ENCODE data around the gene ANKRD10.

The ANKRD10 gene

GRCh38 chr13:110914331-110915056 lies 375 bp downstream of the ANKRD10 start:
- DNase-seq, result peak in 1 of 2 experiments; percentile 40

- DNase-seq, result no peak
Observed at GRCh38 chr13:110914081-110914330, 863 bp downstream of the ANKRD10 start.

DNA sequence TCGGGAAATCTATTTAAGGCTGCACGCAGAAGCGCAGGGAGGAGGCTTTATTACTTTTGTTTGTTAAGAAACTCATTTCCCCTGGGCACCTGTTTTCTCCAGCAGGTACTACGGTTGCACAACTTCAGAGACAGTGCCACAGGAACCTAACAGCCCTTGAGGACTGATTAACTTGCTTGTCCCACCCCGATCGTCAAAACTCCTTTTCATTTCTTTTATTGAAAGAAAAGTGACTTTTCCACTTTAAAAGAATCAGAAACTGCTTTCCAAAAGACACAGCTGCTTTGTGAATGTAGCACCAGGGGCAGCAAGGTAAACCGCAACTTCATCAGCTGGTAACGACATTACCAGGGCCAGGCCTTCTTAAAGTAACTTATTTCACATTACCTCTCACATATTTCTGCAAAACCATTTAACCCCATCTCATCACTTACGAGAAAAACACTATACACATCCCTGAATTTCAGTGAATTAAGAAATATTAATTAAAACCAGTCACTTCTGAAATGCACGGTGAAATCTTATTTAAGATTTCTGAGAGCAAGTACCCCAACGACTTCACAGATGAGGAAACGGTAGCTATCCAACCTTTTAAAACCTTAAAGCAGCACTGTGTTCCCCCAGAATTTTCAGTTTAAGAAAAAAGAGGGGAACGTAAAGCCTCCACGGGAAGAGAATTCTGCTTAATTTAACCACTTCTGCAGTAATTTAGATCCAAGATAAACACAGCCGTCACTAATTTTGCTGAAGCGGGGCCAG lies 1.4 kb downstream of the ANKRD10 start:
- no peak for DNase-seq

- no peak for DNase-seq
Observed at GRCh38 chr13:110912651-110913051, 2.2 kb downstream of the ANKRD10 start.

- no peak for DNase-seq
Observed at GRCh38 chr13:110911880-110912279, 3.0 kb downstream of the ANKRD10 start.

DNA sequence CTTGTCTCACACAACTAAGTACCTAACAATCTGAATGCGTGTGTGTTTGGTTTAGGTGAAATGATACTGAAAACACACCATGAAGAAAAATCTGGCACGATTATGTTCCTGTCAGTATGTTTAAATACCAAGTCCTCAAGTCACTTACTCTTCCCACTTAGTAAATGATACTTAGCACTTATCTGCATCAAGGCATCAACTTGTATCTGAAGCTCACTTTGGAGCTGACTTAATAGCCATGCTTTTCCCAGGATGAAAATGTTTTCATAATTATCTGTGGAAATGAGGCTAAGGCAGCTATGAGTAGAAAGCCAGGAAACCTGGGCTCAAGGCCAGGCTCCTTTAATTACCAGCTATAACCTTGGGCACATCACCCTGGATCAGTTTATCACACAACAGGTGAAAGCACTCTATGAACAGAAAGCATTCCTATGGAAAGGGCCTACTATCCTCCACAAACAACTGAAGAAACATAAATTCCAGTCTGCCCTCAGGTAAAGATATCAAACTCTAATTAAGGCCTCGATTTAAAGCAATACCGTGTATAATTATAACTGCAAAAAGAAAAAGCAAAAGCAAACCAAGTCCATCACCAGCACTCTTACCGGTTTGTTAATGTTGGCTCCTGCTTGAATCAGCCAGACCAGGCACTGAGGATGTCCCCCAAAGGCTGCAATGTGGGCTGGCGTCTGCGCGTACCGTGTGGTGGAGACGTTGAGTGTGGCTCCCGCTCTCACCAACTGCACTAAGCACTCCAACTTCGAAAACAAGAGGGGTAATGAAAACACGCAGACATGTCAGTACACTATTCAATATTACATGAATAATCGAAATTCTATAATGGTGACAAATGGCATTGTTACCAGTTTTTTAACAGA lies 4.6 kb downstream of the ANKRD10 start:
- DNase-seq, result no peak

DNA sequence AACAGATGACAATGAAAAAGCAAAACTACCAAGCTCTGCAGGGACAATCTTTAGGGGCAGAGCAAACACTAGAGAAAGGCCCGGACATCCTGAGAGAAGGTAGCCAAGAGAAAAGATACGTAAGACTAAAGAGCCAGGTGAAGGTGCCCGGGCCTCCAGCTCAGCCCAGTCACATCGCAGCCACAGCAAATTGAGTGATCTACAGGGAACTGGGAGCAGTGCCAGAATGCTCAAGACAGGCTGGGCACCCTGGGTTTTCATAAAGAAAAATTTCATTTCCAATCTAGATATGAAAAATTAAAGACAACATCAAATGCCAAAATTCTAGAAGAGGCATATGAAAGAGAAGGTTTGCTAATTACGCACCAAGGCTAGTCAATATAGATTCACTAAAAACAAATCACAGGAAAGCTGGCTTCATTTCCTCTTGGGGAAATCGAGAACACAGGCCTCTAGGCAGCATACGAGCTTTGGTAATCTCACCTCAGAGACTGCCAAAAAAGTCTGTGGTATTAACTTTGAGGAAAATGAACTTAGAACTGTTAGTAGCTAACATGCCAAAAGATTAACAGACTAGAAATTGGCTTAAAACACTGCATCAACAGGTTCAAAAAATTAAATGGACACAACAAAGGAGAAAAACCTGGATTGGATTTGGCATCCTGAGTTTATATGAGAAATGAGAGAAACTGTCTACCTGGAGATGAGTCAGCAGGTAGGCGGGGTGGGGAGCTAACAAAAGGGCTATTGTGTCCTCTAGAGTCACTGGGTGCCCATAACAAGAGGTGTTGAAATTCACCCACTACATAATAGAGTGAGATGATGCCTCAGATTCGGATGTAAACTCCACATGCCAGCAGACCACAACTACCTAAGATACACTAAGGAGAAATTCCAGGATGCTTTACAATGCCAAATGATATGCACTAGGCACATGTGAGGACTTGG lies 6.6 kb downstream of the ANKRD10 start:
- peak in 1 of 2 experiments; percentile 35 for DNase-seq

GRCh38 chr13:110907301-110907700 lies 7.6 kb downstream of the ANKRD10 start:
- no peak for DNase-seq

DNA sequence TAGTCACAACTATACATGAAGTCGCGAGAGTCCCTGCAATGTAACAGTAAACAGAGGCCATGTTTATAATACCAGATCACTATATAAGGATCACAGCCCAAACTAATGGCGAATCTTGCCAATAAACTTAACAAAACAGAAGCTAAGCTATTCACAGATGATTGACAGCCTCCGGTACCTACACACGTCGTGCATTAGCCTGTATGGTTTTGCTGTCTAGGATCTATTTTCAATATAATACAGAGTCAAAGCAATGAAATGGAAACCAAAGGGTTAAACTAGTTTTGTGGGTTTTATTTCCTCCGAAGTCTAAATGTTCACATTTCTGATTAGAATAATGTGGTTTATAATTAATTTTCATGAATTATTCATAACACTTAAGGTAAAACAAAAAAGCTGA lies 10.1 kb downstream of the ANKRD10 start:
- DNase-seq, result no peak

- no peak for DNase-seq
Observed at GRCh38 chr13:110902370-110902769, 12.5 kb downstream of the ANKRD10 start.

DNA sequence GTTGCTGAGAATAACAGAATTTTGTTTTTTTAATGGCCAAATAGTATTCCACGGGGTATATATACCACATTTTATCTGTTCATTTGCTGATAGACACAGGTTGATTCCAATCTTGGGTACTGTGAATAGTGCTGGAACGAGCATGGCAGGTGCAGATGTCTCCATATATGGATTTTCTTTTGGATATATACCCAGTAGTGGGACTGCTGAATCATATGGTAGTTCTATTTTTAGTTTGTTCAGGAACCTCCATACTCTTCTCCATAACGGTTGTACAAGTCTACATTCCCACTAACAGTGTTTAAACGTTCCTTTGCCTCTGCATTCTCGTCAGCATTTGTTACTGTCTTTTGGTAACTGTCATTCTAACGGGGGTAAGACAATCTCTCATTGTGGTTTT lies 17.3 kb downstream of the ANKRD10 start:
- no peak for DNase-seq

DNA sequence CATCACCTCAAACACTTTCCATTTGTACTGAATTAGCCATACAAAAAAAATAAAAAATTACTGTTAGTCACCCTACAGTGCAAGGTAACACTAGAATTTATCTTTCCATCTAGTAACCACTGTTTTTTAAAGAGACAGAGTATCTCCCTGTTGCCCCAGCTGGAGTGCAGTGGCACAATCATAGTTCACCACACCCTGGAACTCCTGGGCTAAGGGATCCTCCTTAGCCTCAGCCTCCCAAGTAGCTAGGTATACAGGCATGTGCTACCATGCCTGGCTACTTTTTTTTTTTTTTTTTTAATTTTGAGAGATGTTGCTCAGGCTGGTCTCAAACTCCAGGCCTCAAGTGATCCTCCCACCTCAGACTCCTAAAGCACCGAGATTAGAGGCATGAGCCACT lies 17.9 kb downstream of the ANKRD10 start:
- DNase-seq, result no peak

GRCh38 chr13:110894086-110894485 lies 20.8 kb downstream of the ANKRD10 start:
- no peak for DNase-seq

- no peak for DNase-seq
Observed at GRCh38 chr13:110893571-110893970, 21.3 kb downstream of the ANKRD10 start.

- DNase-seq, result no peak
Observed at GRCh38 chr13:110890279-110891165, 24.3 kb downstream of the ANKRD10 start.

DNA sequence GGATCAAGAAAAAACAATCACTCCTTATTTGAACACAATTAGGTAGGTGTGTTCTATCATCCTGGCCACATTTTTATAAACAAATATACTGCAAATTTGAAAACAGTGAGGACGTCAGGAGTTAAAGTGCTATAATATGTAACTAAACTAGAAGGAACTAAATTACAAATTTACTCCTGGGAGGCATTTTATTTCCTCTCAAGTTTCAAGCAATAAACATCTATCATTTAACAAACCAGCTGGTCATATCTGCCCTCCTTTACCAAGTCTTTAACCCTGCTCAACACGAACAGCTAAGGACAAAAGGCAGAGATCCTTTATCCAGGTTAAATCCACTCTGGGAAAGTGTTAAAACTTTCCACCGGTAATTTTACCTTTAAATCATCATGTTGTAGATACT lies 26.5 kb downstream of the ANKRD10 start:
- DNase-seq, result no peak

- no peak for DNase-seq
Observed at GRCh38 chr13:110887597-110888333, 27.1 kb downstream of the ANKRD10 start.

- no peak for DNase-seq
Observed at GRCh38 chr13:110886870-110887596, 27.8 kb downstream of the ANKRD10 start.

- DNase-seq, result no peak
Observed at GRCh38 chr13:110885966-110886869, 28.7 kb downstream of the ANKRD10 start.
